ENCODE measurements around the gene ALS2CL.

ALS2CL gene

GRCh38 chr3:46656778-46657556 is 36.5 kb downstream of the ALS2CL start:
- no peak overlapping the region for H3K4me3 ChIP-seq (ENCODE audit: control insufficient read depth, low read depth, low read length)
- DNase-seq (ENCODE audit: low read depth), result peak; percentile 44
- TF ChIP-seq CTCF (IDR thresholded peaks at IDR 0.05; ENCODE audit: control insufficient read depth, insufficient read depth, low read depth, low read length, missing control alignments), result no peak

GRCh38 chr3:46655271-46655670 is 38.2 kb downstream of the ALS2CL start:
- TF ChIP-seq CTCF (IDR thresholded peaks at IDR 0.05; ENCODE audit: control insufficient read depth, insufficient read depth, low read depth, low read length, missing control alignments), result no peak
- no peak overlapping the region for H3K4me3 ChIP-seq (ENCODE audit: control insufficient read depth, low read depth, low read length)
- no peak for DNase-seq (ENCODE audit: low read depth)

- no peak for TF ChIP-seq CTCF (IDR thresholded peaks at IDR 0.05; ENCODE audit: control insufficient read depth, insufficient read depth, low read depth, low read length, missing control alignments)
- no peak overlapping the region for H3K4me3 ChIP-seq (ENCODE audit: control insufficient read depth, low read depth, low read length)
- no peak for DNase-seq (ENCODE audit: low read depth)
These were observed 42.4 kb downstream of the ALS2CL start for GRCh38 chr3:46651084-46651483.

- no peak for TF ChIP-seq CTCF (IDR thresholded peaks at IDR 0.05; ENCODE audit: control insufficient read depth, insufficient read depth, low read depth, low read length, missing control alignments)
These were observed 44.0 kb downstream of the ALS2CL start for GRCh38 chr3:46649436-46649835.

GRCh38 chr3:46648096-46648495 is 45.4 kb downstream of the ALS2CL start:
- DNase-seq (ENCODE audit: low read depth), result no peak
- TF ChIP-seq CTCF (IDR thresholded peaks at IDR 0.05; ENCODE audit: control insufficient read depth, insufficient read depth, low read depth, low read length, missing control alignments), result no peak
- H3K4me3 ChIP-seq (ENCODE audit: control insufficient read depth, low read depth, low read length), result no peak overlapping the region

More at GRCh38 chr3:46649436-46649835, 44.0 kb downstream of the ALS2CL start:
- H3K4me3 ChIP-seq (ENCODE audit: control insufficient read depth, low read depth, low read length), result no peak overlapping the region
- no peak for DNase-seq (ENCODE audit: low read depth)

- TF ChIP-seq CTCF (IDR thresholded peaks at IDR 0.05; ENCODE audit: control insufficient read depth, insufficient read depth, low read depth, low read length, missing control alignments), result no peak
- DNase-seq (ENCODE audit: low read depth), result peak; percentile 40
- H3K4me3 ChIP-seq (ENCODE audit: control insufficient read depth, low read depth, low read length), result no peak overlapping the region
These were observed 46.8 kb downstream of the ALS2CL start for GRCh38 chr3:46646700-46647099.
